Prostate gland (tissue), 2 donors: ENCODE results near the gene MLN. TPM values are rescaled to one million over a fixed set of nuclear protein-coding genes. Genes with fewer than 3 reads are reported as not detected.

ENCODE experiments used
- DNase-seq: peaks from one replicate; pipeline ENCODE4 v3.0.0-alpha.2; 2019; ENCODE audit warnings: low spot score
- H3K27ac ChIP-seq, 2 donors: fragments of 200-600 bp; sonication (generic); 2 replicates each; pipeline ENCODE4 v1.5.1; 2017 to 2019
- H3K27me3 ChIP-seq: fragments of 200-600 bp; sonication (generic); replicated peaks from 2 replicates; pipeline ENCODE4 v1.5.1; 2019; ENCODE audit not compliant: insufficient read depth
- H3K36me3 ChIP-seq, 2 donors: fragments of 200-600 bp; sonication (generic); 1 replicate in 1 of 2; 2 replicates in 1 of 2; pipeline versions ENCODE4 v1.5.1 to v1.8.1; 2017 to 2019
- H3K4me1 ChIP-seq: fragments of 200-600 bp; sonication (generic); replicated peaks from 2 replicates; pipeline ENCODE4 v1.5.1; 2019
- H3K4me3 ChIP-seq, 2 donors: fragments of 200-600 bp; sonication (generic); 2 replicates each; pipeline ENCODE4 v1.5.1; 2017 to 2019
- H3K9me3 ChIP-seq: fragments of 200-600 bp; sonication (generic); 2 replicates; pipeline ENCODE4 v1.5.1; 2017
- POLR2A ChIP-seq: fragments of 450-650 bp; IDR thresholded peaks from one replicate; pipeline ENCODE4 v1.6.1; 2016; ENCODE audit warnings: antibody characterized with exemption, mild to moderate bottlenecking
- POLR2AphosphoS5 ChIP-seq: sonication (generic); formaldehyde crosslinking; IDR thresholded peaks from one replicate; pipeline ENCODE4 v1.6.1; 2017; ENCODE audit warnings: antibody characterized with exemption
- WGBS: methylation state at CpG from one replicate; pipeline ENCODE4 v1.1.5; 2018; 5-methylcytosine and 5-hydroxymethylcytosine counted together
- intact Hi-C: fragments of 100-400 bp; cut with DNase I; formaldehyde crosslinking; loops from one replicate; pipeline ENCODE4 v1.14.2; 2022
- total RNA-seq, 2 donors: library from RNA; depleted of rRNA; stranded (reverse); fragments of >200 nt; gene quantifications; one replicate each; pipeline ENCODE4 v1.1.0, GENCODE V29; 2016
- TF ChIP-seq, protein P1 (sequence below), 4 experiments: fragments of 200-600 bp in 2 of 4; fragments of 450-650 bp in 2 of 4; sonication (generic) in 2 of 4; IDR thresholded peaks; 1 replicate in 3 of 4; 2 replicates in 1 of 4; pipeline ENCODE4 v1.5.1; 2016 to 2019; ENCODE audit warnings: antibody characterized with exemption in 4 of 4, mild to moderate bottlenecking in 2 of 4, moderate library complexity in 2 of 4

The MLN gene
- total RNA-seq, 2 donors from 2014 or later, result not detected

DNA sequence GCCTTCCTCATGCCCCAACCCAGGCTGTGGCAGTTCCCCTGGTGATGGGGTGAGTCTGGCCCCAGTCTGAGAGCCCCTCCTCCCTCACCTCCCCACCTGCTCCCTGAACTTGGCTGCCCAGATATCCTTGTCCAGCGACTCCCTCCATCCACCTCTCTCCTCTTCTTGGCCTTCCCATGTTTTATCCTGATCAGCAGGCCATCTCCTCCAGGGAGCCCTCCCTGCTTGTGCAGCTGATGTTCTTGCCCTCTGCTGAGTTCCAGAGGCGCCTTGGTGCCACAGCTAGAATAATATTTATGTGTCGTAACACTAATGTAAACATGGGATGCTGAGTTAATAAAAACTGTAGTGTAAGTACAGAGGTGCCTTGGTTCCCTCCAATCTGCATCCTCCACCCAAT is 46.7 kb downstream of the MLN start:
- peaks cover 5% of the 10 kb centered on the region for H3K4me1 ChIP-seq
- H3K36me3 ChIP-seq, result no peaks in the 10 kb centered on the region
- DNase-seq, result no peak
- no peak overlapping the region for H3K27ac ChIP-seq
- TF ChIP-seq POLR2AphosphoS5 (no peak), POLR2A (no peak)
- TF ChIP-seq, protein P1, sequence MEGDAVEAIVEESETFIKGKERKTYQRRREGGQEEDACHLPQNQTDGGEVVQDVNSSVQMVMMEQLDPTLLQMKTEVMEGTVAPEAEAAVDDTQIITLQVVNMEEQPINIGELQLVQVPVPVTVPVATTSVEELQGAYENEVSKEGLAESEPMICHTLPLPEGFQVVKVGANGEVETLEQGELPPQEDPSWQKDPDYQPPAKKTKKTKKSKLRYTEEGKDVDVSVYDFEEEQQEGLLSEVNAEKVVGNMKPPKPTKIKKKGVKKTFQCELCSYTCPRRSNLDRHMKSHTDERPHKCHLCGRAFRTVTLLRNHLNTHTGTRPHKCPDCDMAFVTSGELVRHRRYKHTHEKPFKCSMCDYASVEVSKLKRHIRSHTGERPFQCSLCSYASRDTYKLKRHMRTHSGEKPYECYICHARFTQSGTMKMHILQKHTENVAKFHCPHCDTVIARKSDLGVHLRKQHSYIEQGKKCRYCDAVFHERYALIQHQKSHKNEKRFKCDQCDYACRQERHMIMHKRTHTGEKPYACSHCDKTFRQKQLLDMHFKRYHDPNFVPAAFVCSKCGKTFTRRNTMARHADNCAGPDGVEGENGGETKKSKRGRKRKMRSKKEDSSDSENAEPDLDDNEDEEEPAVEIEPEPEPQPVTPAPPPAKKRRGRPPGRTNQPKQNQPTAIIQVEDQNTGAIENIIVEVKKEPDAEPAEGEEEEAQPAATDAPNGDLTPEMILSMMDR (IDR thresholded peaks at IDR 0.05), result no peak
- H3K4me3 ChIP-seq, result no peak overlapping the region
- no peaks in the 10 kb centered on the region for H3K27me3 ChIP-seq
- no peaks in the 10 kb centered on the region for H3K9me3 ChIP-seq
- intact Hi-C loops, result no loop called here
- WGBS, result 85% methylated on average over 3 of the region's 3 CpGs

DNA sequence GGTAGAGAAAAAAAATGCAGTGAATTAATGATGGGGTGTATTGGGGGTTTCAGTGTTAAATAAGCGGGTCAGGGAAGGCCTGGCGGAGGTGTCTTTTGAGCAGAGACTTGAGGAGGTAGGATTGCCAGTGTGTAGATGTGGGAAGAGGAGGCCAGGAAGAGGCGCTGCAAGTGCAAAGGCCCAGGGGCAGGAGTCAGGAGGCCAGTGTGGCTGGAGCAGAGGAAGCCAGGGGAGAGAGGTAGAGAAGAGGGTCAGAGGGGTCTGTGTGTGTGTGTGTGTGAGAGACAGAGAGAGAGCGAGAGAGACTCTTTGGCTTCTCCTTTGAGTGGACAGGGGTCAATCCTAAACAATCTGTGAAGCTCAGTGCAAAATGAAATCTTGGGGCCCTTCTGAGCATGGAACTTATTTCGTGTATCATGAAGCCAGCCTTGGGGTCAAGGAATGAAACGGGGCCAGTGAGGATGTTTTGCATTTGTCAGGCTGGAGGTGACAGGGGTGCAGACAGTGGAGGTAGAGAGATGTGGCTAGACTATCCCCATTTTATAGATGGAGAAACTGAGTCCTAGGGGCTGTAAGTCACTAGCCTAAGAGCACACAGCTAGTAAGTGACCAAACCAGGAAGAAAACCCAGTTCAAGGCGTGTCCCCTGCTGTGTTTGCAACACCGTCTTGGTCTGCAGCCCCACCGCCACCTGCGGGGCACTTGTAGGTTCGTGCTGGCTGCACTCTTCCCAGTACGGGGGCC is 47.4 kb downstream of the MLN start:
- TF ChIP-seq POLR2AphosphoS5, result no peak
- no peak for TF ChIP-seq POLR2A
- TF ChIP-seq, protein P1 (IDR thresholded peaks at IDR 0.05), result no peak
- WGBS, result 89% methylated on average over 12 of the region's 12 CpGs
- H3K4me3 ChIP-seq, result no peak overlapping the region
- H3K4me1 ChIP-seq, result no peaks in the 10 kb centered on the region
- no peak overlapping the region for H3K27ac ChIP-seq
- intact Hi-C loops, result no loop called here
- no peaks in the 10 kb centered on the region for H3K27me3 ChIP-seq
- no peaks in the 10 kb centered on the region for H3K9me3 ChIP-seq
- no peaks in the 10 kb centered on the region for H3K36me3 ChIP-seq
- DNase-seq, result no peak

DNA sequence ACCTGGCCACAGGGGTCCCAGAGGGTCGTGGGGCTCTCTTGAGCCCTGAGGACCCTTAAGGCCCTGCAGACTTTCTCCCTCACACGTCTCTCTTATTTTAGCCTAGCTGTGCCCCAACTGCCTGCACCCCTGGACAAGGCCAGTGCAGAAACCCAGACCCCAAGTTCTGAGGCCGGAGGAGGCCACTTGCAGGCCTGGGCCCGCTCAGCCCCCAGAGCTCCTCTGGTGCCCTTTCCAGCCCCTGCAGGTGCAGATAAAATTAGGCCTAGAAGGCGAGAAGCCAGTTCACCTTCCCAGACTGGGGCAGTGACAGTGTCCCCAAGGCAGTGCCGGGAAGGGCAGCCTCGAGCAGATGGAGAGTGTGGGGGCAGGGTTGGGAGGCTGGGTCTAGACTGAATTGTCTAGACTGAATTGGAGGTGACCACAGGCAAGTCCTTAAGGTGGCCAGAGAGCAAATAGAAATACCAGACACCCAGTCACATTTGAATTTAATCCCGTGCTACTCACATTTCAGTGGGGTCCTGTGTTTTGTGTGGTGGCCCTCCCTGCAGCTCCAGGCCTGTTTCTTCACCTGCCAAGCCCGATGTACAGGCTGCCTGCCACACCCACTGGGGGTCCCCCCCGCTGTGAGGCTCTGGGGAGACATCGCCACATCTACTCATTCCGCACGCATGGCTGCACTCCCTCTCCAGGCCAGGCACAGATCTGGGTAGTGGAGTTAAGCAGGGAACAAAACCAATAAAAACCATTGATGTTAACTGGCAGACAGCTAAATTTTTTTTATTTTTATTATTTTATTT is 48.5 kb downstream of the MLN start:
- Histone ChIP-seq H3K9me3 (no peaks in the 10 kb centered on the region), H3K36me3 (no peaks in the 10 kb centered on the region), H3K4me3 (no peak overlapping the region), H3K27ac (no peak overlapping the region), H3K27me3 (no peaks in the 10 kb centered on the region), H3K4me1 (no peaks in the 10 kb centered on the region)
- no peak for DNase-seq
- TF ChIP-seq POLR2AphosphoS5, result no peak
- TF ChIP-seq POLR2A, result no peak
- TF ChIP-seq, protein P1 (IDR thresholded peaks at IDR 0.05), result no peak
- WGBS, result 74% methylated on average over 13 of the region's 13 CpGs
- intact Hi-C loops, result no loop called here

DNA sequence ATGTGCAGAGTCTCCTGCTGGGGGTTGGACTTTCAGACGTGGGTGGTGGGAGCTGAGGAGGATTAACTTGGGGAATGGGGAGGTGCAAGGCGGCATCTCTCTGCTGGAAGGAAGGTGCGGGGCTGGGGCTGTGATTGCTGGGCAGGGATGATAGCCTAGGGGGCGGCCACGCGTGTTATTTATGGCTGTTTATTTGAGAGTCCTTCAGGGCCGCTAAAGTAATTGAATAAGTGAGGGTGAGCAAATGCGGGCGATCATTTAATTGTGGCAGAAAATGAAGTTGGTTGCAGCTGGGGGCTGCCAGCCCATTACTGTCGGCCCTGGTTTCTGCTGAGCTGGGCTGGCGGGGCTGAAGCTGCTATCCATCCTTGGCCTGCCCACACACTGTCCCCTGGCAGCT is 49.6 kb downstream of the MLN start:
- Histone ChIP-seq H3K36me3 (no peaks in the 10 kb centered on the region), H3K4me3 (no peak overlapping the region), H3K27me3 (no peaks in the 10 kb centered on the region), H3K27ac (no peak overlapping the region), H3K9me3 (no peaks in the 10 kb centered on the region), H3K4me1 (no peaks in the 10 kb centered on the region)
- 86% methylated on average over 11 of the region's 11 CpGs for WGBS
- intact Hi-C loops, result no loop called here
- TF ChIP-seq POLR2A (no peak), POLR2AphosphoS5 (no peak)
- TF ChIP-seq, protein P1 (IDR thresholded peaks at IDR 0.05), result no peak
- no peak for DNase-seq

DNA sequence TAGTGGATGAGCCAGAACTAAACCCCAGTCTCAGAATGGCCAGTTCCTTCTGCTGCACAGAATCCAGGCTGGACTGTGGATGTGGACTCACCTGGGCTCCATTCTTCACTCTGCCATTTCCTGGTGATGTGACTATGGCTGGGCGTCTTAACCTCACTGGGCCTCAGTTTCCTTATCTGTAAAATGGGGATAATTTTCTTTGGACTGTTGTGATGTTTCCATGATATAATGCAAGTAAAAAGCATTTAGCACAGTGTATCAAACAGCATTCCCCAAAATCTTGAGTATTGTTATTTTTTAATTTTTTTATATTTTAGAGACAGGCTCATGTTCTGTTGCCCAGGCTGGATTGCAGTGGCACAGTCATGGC is 51.2 kb downstream of the MLN start:
- no peaks in the 10 kb centered on the region for H3K27me3 ChIP-seq
- no peak for TF ChIP-seq POLR2A
- no peak for TF ChIP-seq POLR2AphosphoS5
- TF ChIP-seq, protein P1 (IDR thresholded peaks at IDR 0.05), result no peak
- no peaks in the 10 kb centered on the region for H3K9me3 ChIP-seq
- H3K27ac ChIP-seq, result no peak overlapping the region
- 84% methylated on average over 1 of the region's 1 CpG for WGBS
- no peaks in the 10 kb centered on the region for H3K36me3 ChIP-seq
- intact Hi-C loops, result no loop called here
- H3K4me3 ChIP-seq, result no peak overlapping the region
- no peaks in the 10 kb centered on the region for H3K4me1 ChIP-seq
- DNase-seq, result no peak
